GM18867 (cell line): ENCODE data around the gene LGALS12.

Experiments used
- ATAC-seq: cut with Tn5 transposase; IDR thresholded peaks from one replicate; pipeline ENCODE4 v1.9.1; 2021; ENCODE audit warnings: mild to moderate bottlenecking, moderate library complexity; ENCODE audit not compliant: unreplicated experiment

The LGALS12 gene, protein sequence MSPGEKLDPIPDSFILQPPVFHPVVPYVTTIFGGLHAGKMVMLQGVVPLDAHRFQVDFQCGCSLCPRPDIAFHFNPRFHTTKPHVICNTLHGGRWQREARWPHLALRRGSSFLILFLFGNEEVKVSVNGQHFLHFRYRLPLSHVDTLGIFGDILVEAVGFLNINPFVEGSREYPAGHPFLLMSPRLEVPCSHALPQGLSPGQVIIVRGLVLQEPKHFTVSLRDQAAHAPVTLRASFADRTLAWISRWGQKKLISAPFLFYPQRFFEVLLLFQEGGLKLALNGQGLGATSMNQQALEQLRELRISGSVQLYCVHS

DNA sequence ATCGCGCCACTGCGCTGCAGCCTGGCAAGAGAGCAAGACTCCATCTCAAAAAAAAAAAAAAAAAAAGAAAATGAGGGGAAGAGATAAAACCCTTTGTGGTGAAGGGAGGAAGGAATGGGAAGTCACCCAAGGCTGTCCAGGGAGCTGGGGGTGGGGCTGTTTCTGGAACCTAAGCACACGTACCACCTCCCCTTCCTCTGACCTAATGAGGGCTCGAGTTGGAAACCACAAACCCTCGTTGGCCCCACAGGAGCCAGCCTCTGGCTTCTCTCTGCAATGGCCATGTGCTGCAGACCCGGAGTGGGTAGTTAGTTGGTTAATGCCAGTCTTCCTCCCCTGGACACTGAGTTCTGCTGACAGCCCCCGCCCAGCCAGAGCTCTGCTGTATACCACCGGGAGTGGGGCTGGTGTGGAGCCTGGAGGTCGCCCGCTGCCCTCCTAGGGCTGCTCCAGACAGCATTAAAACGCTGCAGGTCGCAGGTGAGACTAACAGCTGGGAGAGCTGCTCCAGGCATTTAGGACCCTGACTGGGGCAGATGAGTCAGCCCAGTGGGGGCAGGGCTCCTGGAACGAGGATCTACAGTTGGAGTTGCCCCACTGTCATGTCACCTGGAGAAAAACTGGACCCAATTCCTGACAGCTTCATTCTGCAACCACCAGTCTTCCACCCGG is at the start of gene LGALS12:
Gene LGALS12, plus strand, starts transcription at position 228 of the 672 bp plus-strand sequence. Its CDS starts 375 bp downstream, at position 603.
- no peak for ATAC-seq

DNA sequence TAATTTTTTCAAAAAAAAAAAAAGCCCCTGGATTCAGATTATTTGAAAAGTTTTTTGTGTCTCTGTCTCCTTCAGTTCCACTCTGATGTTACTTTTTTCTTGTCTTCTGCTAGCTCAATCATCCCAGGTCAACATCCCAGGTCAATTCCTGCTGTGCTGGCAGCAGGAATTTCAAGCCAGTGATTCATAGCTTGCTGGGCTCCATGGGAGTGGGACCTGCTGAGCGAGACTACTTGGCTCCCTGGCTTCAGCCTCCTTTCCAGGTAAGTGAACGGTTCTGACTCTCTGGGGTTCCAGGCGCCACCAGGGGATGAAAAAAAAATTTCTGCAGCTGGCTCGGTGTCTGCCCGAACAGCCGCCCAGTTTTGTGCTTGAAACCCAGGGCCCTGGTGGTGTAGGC is 46.3 kb upstream of the LGALS12 start:
- ATAC-seq = no peak

DNA sequence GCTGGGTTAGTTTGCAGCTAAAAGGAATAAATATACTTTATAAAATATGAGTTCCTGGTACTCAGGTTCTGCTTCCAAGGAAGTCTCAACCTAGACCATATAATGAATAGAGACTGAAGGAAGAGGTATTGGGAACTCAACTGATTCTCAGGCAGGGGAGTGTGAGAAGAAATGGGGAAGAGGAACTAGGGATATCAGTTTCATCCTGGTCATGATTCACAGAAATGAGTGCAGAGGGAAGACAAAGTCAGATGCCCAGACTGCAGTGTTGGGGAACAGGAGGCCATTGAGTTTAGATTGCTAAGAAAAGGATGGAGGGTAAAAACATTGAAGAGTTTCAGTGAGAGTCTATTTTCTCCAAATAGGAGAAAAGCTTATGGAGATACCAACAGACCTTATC is 43.7 kb upstream of the LGALS12 start:
- ATAC-seq = no peak

DNA sequence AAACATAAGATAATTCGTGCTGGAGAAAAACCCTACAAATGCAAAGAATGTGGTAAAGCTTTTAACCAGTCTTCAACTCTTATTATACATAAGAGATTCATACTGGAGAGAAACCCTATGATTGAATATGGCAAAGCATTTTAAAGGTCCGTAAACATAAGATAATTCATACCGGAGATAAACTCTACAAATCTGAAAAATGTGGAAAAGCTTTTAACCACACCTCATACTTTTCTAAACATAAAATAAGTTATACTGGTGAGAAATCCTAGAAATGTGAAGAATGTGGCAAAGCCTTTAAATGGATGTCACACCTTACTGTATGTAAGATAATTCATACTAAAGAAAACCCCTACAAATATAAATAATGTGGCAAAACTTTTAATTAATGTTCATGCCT is 35.6 kb upstream of the LGALS12 start:
- ATAC-seq = no peak

DNA sequence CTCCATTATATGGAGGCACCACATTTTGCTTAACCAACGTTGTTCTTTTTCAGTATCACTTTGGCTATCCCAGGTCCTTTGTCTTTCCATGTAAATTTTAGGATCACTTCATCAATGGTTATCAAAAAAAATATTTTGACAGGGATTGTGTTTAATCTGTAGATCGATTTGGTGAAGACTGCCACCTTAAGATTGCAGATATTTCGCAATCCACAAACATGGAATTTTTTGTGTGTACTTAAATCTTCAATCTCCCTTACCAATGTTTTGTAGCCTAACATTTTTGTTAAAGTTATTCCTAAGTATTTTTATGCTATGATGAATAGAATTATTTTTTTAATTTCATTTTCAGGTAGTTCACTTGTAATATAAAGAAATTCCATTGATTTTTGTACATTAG is 33.5 kb upstream of the LGALS12 start:
- no peak for ATAC-seq

DNA sequence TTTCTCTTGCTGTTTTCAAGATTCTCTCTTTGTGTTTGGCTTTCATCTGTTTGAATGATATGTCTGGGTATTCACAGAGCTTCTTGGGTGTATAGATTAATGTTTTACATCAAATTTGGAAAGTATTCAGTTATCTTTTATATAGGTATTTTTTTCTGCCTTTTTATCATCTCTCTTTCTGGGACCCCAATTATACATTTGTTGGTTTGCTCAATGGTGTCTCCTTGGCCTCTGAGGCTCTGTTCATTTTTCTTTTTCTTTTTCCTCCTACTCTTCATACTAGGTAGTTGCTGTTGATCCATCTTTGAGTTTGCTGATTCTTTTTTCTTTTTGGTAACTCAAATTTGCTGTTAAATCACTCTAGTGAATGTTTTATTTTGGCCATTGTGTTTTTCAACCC is 29.3 kb upstream of the LGALS12 start:
- no peak for ATAC-seq

DNA sequence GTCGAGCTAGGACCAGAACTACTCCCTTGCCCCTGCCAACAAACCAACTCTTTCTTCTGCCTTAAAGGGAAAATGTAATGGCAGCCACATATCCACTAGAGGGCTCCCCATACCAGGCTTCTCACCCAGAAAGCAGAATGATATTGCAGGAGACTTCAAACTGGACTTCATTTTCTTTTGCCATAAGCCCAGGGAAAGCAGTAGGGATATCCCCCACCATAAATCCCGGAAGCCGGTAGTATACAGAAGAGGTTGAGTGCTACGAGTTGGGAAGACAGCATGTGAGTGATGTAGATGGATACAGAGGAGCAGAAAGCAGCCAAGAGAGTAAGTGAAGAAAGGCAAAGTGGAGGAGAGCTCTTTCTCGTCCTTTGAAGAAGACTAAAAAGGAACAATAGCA is 27.0 kb upstream of the LGALS12 start:
- ATAC-seq = no peak

DNA sequence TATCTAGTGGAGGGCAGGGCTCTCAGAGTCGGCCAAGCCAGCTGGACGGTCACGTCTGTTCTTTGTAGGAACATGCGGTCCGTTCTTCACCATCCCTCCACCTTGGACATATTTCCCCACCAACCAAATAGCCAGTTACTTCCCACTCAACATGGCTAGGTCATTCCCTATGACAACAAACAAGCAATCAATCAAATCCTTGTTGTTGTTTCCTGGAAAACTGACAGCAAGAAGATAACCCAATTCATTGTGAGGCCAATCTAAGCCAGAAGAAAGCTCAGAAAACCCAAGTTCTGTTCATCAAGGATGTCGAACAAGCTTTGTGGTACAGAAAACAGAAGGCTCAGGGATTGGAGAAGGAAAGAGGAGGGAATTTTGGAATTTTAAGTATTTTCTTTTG is 25.8 kb upstream of the LGALS12 start:
- ATAC-seq = no peak

DNA sequence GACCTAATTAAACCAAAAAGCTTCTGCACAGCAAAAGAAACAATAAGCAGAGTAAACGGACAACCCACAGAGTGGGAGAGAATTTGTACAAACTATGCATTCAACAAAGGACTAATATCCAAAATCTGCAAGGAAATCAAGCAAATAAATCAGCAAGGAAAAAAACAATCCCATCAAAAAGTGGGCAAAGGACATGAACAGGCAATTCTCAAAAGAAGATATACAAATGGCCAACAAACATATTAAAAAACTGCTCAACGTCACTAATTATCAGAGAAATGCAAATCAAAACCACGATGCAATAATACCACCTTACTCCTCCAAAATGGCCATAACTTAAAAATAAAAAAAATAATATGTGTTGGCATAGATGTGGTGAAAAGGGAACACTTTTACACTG is 20.1 kb upstream of the LGALS12 start:
- no peak for ATAC-seq

DNA sequence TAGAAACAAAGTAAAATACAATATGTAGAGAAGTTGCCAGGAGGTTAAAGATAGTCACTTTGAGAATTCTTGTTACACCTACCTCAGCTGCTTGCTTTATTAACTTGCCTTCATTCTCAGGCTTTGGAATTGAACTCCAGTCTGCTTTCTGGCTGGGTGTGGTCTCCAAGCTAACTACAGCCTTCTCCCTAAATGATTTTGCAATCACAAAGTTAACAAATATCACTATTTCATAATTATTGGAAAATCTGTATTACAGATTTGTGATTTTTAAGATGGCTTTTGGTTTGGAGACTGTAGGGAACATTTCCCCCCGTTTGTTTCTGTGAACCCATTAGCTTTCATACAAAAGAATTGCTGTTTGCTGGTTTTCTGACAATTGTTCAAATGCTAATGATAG is 17.1 kb upstream of the LGALS12 start:
- no peak for ATAC-seq

DNA sequence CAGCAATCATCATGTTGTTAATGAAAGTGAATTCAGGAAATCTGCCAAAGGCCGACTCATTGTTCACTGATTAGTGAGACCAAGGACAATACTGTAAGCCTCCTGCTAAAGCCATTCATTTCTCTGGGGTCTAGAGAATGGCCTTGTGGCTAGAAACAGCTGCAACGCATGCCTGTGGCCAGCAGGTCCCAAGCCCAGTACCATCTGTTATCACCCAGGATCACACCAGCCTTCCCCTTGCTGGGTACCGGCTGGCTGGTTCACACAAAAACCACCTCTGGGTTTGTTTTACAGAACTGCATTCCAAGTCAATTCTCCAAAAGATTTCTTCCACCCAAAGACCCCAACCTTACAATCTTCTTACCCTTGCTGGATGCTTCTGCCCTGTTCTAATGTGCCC is 16.0 kb upstream of the LGALS12 start:
- ATAC-seq = no peak

DNA sequence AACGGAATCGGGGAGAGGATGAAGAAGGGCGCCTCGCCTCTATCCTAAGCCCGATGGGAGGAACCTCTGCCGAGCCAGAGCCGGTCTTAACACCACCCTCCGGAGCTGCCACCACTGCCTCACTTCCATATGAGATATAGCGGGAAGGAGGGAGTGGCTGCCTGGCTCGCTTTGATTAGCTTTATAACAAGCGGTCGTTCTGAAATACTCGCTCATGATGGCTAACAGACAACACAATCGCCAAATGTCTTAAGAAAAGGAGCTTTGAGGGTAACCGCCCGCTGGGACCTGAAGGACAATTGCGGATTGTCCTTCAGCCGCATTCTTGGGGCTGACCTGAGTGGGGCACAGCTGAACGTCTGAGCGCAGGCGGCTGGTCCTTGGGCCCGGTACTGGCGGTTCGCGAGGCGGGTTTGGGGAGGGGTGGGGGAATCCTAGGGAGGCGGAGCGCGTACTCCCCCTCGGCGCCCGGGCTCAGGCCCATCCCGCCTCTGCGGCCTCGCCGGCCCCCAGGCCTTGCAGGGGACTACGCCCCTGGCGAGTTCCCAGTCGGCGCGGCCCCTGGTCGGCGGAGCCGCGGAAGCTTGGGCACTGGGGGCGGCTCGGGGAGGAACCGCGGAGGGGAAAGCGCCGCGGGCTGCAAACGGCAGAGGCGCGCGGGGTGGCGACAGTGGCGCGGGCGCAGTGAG is 15.2 kb upstream of the LGALS12 start, which contains the start of gene PLAAT5:
Gene PLAAT5, minus strand, starts transcription at position 617 of the 689 bp plus-strand sequence. Its CDS starts 133 bp downstream, at position 484.
- no peak for ATAC-seq

DNA sequence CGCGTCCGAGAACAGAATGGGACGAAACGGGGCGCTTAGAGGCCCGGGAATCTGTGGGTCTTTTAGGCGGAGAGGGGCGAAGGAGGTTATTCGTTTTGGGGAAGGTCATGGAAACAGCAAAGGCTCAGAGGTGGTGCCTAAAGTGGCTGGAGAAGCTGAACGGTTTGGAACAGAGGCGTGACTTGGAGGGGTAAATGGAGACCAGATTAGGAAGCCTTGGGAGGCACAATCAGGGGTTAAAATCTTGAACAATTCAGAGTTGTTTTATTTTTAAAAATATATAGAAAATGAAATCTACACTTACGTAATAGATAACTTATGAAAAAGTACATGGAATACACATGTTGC is 14.7 kb upstream of the LGALS12 start:
- no peak for ATAC-seq

DNA sequence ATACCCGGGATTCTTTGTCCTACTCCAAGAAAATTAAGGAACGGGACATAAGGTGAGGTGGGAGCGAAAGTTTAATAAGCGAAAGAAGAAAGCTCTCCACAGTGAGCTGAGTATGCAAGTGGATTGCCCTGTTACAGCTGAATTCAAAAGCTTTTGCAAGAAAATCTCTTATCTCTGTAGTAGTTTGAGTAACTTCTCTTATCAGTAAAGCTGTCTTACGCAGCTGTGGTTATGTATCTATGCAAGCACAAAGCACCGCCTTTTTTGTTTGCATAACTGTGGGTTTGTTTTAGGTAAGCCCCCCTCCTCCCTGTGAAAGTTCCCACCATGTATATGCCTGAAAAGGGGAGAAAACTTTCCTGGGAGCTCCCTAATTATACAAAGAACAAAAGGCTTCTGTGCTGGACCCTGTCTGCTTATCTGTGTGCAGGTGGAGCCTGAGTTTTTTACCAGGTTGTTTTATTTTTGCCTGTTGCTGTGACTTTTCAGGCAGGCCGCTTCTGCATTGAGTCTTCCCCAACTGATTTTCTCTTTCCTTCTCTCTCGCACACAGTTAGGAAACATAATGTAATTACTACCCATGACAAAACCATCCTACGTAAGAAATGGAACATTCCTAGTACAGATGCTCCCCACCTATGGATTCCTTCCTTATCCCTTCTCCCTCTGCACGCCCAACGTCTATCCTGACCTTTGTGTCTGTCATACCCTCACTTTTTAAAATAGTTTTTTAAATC is 14.1 kb upstream of the LGALS12 start:
- no peak for ATAC-seq

DNA sequence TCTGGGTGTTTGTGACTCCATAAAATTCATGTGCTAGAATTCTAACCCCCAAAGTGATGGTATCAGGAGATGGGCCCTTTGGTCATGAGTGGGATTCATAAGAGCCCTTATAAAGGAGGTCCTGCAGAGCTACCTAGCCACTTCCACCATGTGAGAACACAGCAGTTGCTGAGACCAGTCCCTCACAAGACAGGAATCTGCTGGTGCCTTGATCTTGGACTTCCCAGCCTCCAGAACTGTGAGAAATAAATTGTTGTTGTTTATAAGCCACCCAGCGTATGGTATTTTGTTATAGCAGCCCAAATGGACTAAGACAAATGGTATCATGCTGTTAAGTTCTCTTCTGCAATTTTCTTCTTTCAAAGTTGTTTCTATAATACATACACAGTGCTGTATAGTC is 13.4 kb upstream of the LGALS12 start:
- ATAC-seq = no peak

DNA sequence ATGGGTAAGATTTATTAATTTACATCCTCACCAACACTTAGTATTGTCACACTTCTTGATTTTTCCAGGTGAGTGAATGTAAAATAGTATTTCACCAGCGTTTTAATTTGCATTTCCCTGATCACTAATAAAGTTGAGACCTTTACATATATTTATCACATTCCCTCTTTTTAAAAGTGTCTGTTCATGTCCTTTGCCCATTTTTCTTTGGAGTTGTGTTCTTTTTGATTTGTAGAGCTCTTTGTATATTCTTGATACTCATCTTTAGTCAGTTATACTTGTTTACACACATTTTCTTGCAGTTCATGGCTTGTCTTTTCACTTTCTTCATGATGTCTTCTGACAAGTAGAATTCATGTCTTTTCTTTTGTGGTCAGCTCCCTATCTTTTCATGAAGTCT is 12.8 kb upstream of the LGALS12 start:
- ATAC-seq = no peak

DNA sequence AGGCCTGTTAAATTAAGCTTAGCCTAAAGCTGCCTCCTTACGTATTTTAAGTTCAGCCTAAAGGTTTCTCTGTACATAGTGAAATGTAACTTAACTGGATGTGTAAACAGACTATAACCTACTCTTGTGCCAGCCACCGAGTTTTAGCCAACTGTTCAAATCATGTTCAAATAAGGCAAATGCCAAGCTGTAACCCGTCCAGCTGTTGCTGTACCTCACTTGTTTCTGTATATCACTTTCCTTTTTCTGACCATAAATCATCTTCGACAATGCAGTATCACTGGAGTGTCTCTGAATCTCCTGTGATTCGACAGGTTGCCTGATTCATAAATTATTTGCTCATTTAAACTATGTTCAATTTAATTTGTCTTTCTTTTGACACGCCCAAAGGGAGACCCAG is 10.9 kb upstream of the LGALS12 start:
- no peak for ATAC-seq

DNA sequence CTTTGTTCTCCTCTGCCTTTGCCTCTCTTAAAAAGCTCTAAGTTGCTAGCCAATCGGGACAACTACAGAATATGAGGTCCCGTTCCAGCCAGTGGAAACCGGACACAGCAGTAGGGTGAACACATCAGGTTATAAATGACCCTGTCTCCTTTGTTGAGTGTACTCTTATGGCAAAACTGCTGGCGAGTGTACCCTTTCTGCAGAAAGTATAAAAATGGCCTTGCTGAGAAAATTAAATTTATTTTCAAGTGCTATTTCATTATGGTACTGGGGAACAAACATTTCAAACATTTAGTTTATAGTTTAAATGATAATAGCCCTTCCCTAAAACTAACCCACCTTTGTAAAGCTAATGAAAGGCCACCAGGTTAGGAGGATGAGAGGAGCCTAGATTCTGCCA is 6.0 kb upstream of the LGALS12 start:
- ATAC-seq = no peak

DNA sequence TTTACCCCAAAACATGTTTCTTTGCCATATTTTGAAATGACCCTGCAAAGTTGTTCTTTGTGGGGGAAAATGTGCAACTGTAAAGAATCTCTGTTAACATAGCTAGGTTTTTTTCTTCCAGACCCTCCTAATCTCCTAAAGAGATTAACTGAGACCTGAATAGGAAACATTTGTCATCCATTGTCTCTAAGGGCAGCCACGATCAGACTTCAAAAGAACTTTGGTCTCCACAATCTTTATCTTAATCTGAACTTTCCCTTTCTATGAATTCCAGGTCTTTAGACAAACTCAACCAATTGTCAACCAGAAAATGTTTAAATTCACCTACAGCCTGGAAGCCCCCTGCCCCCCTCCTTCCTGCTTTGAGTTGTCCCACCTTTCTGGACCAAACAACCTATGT is 4.6 kb upstream of the LGALS12 start:
- ATAC-seq = no peak

DNA sequence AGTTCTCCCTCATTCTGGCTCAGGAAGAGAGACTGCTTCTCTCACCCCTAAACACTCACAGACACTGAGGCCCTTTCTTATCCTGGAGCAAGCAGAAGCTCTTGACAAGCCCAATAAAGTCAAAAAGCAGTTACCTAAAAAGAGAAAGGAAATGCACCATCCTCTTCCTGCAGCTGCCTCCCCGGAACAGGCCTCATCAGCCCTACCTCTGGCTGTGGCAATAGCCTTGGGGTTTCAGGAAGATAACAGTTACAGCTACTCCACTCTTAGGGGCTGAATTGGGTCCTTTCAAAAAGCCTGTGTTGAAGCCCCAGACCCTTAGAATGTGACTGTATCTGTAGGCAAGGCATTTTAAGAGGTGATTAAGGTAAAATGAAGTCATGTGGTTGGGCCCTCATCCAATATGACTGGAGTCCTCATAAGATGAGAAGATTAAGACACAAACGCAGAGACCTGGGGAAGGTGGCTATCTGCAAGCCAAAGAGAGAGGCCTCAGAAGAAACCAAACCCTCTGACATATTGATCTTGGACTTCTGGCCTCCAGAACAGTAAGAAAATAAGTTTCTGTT is 3.5 kb upstream of the LGALS12 start:
- ATAC-seq = no peak

DNA sequence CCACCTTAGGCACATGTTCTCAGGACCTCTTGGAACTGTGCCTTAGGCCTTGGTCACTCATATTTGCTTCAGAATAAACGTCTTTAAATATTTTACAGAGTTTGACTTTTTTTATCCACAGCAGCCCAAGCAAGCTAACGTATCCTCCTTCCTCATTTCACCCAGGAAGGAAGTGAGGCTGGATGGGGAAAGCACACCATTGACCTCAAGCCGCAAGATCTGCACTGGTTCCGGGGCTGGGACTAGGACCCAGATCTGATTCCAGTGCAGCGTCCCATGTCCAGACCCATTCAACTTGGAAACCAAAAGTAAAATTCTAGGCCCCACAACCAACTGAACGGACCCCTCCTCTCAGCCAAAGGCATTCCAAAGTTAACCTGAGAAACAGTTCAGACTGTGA is 2.4 kb upstream of the LGALS12 start:
- no peak for ATAC-seq
